IMR-90 (cell line): Measurements from ENCODE around the gene KCNJ4. TPM values are rescaled to one million over a fixed set of nuclear protein-coding genes. Genes with fewer than 3 reads are reported as not detected.

Experiments used
- ATAC-seq: fragments of 200-7000 bp; cut with Tn5 transposase; 2 replicates; pipeline ENCODE4 v1.9.1; 2020; ENCODE audit warnings: low read depth, mild to moderate bottlenecking, moderate library complexity
- BruUV-seq: library from RNA; stranded (reverse); fragments of 400-500 nt; replicated peaks from 2 replicates; lab custom pipeline; 2021; lab: Mats Ljungman, UMichigan
- CTCF ChIA-PET: fragments of 300-600 bp; formaldehyde crosslinking; extraction: SDS; loops from one replicate; lab custom pipeline; 2021; ENCODE audit warnings: antibody characterized with exemption; lab: Yijun Ruan, JAX
- POLR2A ChIA-PET: fragments of 300-600 bp; sonication (Branson Sonifier 250); formaldehyde crosslinking; loops from one replicate; lab custom pipeline; 2022; ENCODE audit warnings: antibody characterized with exemption; ENCODE audit not compliant: unreplicated experiment; lab: Charles Lee
- DNase-seq: peaks from one replicate; pipeline ENCODE4 v3.0.0; 2013
- H2AFZ ChIP-seq: replicated peaks from 2 replicates; pipeline ENCODE3; 2013; ENCODE audit warnings: low read length, mild to moderate bottlenecking; ENCODE audit not compliant: poor library complexity
- H2AK5ac ChIP-seq: 2 replicates; pipeline ENCODE4 v1.6.1; 2013; ENCODE audit warnings: low read depth, low read length, inconsistent platforms
- H2AK9ac ChIP-seq: replicated peaks from 2 replicates; pipeline ENCODE3; 2013; ENCODE audit warnings: mild to moderate bottlenecking, low read depth, low read length, moderate library complexity; ENCODE audit not compliant: poor library complexity
- H2BK120ac ChIP-seq: 2 replicates; pipeline ENCODE4 v1.6.1; 2013; ENCODE audit warnings: low read depth, low read length, inconsistent platforms
- H2BK15ac ChIP-seq: 3 replicates; pipeline ENCODE4 v1.6.1; 2013; ENCODE audit warnings: low read depth, low read length, inconsistent platforms
- H2BK20ac ChIP-seq: 2 replicates; pipeline ENCODE4 v1.6.1; 2013; ENCODE audit warnings: low read depth, mild to moderate bottlenecking, inconsistent platforms, low read length, moderate library complexity
- H2BK5ac ChIP-seq: 2 replicates; pipeline ENCODE4 v1.6.1; 2013; ENCODE audit warnings: mild to moderate bottlenecking, low read depth, low read length, inconsistent platforms; ENCODE audit not compliant: poor library complexity, severe bottlenecking
- H3K14ac ChIP-seq: replicated peaks from 2 replicates; pipeline ENCODE4 v1.6.1; 2013; ENCODE audit warnings: low read depth, low read length, inconsistent platforms
- H3K18ac ChIP-seq: 2 replicates; pipeline ENCODE4 v1.6.1; 2013; ENCODE audit warnings: low read depth, low read length, control low read depth
- H3K23ac ChIP-seq: 2 replicates; pipeline ENCODE4 v1.6.1; 2013; ENCODE audit warnings: low read depth, low read length, inconsistent platforms
- H3K27ac ChIP-seq: 2 replicates; pipeline ENCODE4 v1.5.1; 2013; ENCODE audit warnings: mild to moderate bottlenecking, control low read depth, low read length; ENCODE audit not compliant: insufficient read depth
- H3K27me3 ChIP-seq: 2 replicates; pipeline ENCODE4 v1.6.1; 2013; ENCODE audit warnings: low read length; ENCODE audit not compliant: control insufficient read depth, insufficient read depth
- H3K36me3 ChIP-seq: 2 replicates; pipeline ENCODE4 v1.6.1; 2013; ENCODE audit warnings: low read length, mixed read lengths; ENCODE audit not compliant: control insufficient read depth, insufficient read depth
- H3K4ac ChIP-seq: 2 replicates; pipeline ENCODE4 v1.6.1; 2013; ENCODE audit warnings: low read depth, low read length, inconsistent platforms
- H3K4me1 ChIP-seq: 2 replicates; pipeline ENCODE4 v1.6.1; 2013; ENCODE audit warnings: low read length, mixed read lengths; ENCODE audit not compliant: control insufficient read depth, insufficient read depth
- H3K4me2 ChIP-seq: 2 replicates; pipeline ENCODE4 v1.6.1; 2013; ENCODE audit warnings: low read depth, mild to moderate bottlenecking, control low read depth, low read length, moderate library complexity
- H3K4me3 ChIP-seq: 2 replicates; pipeline ENCODE4 v1.5.1; 2013; ENCODE audit warnings: low read depth, mild to moderate bottlenecking, control low read depth, low read length, moderate library complexity; ENCODE audit not compliant: insufficient read depth
- H3K56ac ChIP-seq: 2 replicates; pipeline ENCODE4 v1.6.1; 2013; ENCODE audit warnings: low read length, inconsistent platforms; ENCODE audit not compliant: insufficient read depth; ENCODE audit errors: extremely low read depth
- H3K79me1 ChIP-seq, 2 experiments: 2 replicates each; pipeline ENCODE4 v1.6.1; 2013; ENCODE audit warnings: low read length in 2 of 2, inconsistent platforms in 1 of 2, low read depth in 1 of 2
- H3K9ac ChIP-seq: 2 replicates; pipeline ENCODE4 v1.6.1; 2013; ENCODE audit warnings: low read depth, low read length, control low read depth
- H3K9me1 ChIP-seq: 2 replicates; pipeline ENCODE4 v1.6.1; 2013; ENCODE audit warnings: low read length, inconsistent platforms; ENCODE audit not compliant: insufficient read depth
- H3K9me3 ChIP-seq: 2 replicates; pipeline ENCODE4 v1.6.1; 2013; ENCODE audit warnings: low read length; ENCODE audit not compliant: control insufficient read depth, insufficient read depth
- H4K20me1 ChIP-seq: 2 replicates; pipeline ENCODE4 v1.6.1; 2013; ENCODE audit warnings: low read length, inconsistent platforms; ENCODE audit not compliant: insufficient read depth
- H4K5ac ChIP-seq: 2 replicates; pipeline ENCODE4 v1.6.1; 2013; ENCODE audit warnings: mild to moderate bottlenecking, low read depth, low read length, control low read depth
- H4K8ac ChIP-seq, 2 experiments: 2 replicates each; pipeline ENCODE4 v1.6.1; 2013; ENCODE audit warnings: low read depth in 2 of 2, low read length in 2 of 2, control low read depth in 1 of 2, inconsistent platforms in 1 of 2
- H4K91ac ChIP-seq: 2 replicates; pipeline ENCODE4 v1.6.1; 2013; ENCODE audit warnings: low read depth, low read length, inconsistent platforms; ENCODE audit not compliant: insufficient read depth
- BHLHE40 ChIP-seq: fragments of 150-350 bp; IDR thresholded peaks from 2 replicates; pipeline ENCODE4 v1.6.1; 2016; ENCODE audit warnings: mild to moderate bottlenecking, low read depth, low read length
- WGBS, 2 experiments: methylation state at CpG; one replicate each; pipeline versions ENCODE4 v1.1.5 to v1.1.7; 2013; ENCODE audit warnings: missing lambda C conversion rate in 2 of 2; ENCODE audit not compliant: insufficient read length in 1 of 2; ENCODE audit errors: extremely low coverage in 2 of 2; 5-methylcytosine and 5-hydroxymethylcytosine counted together
- dilution Hi-C: fragments of 300-500 bp; cut with HindIII; formaldehyde crosslinking; loops from one replicate; pipeline ENCODE4 v1.14.3; 2018; ENCODE audit warnings: low sequenced_read_pairs; ENCODE audit not compliant: unreplicated experiment
- in situ Hi-C: fragments of 300-500 bp; cut with MboI; formaldehyde crosslinking; loops from 3 replicates; pipeline ENCODE4 v1.14.3; 2019; ENCODE audit warnings: low sequenced_read_pairs, inconsistent platforms, mixed read lengths
- intact Hi-C: fragments of 100-400 bp; cut with micrococcal nuclease; formaldehyde crosslinking; loops from 2 replicates; pipeline ENCODE4 v1.10.0; 2022
- polyA plus RNA-seq, 3 experiments: library from polyadenylated mRNA; depleted of rRNA; stranded (reverse); fragments of >200 nt; gene quantifications; 2 replicates each; pipeline ENCODE4 v1.2.3, GENCODE V29; 2012; ENCODE audit warnings: low replicate concordance in 1 of 3
- total RNA-seq: library from RNA; depleted of rRNA; stranded (reverse); fragments of >200 nt; gene quantifications from 2 replicates; pipeline ENCODE4 v1.2.3, GENCODE V29; 2012
- TF ChIP-seq, protein P1 (sequence below): fragments of 150-350 bp; IDR thresholded peaks from 2 replicates; pipeline ENCODE4 v1.6.1; 2017; ENCODE audit warnings: mild to moderate bottlenecking, antibody characterized with exemption, low read length, low read depth
- TF ChIP-seq, protein P2 (sequence below): fragments of 150-350 bp; IDR thresholded peaks from 2 replicates; pipeline ENCODE4 v1.6.1; 2016; ENCODE audit warnings: low read depth, mild to moderate bottlenecking, low read length, moderate library complexity, borderline replicate concordance

KCNJ4 gene
- total and polyA plus RNA-seq, 2 of the 4 experiments (the other 2 are of a cell fraction) = not detected

DNA sequence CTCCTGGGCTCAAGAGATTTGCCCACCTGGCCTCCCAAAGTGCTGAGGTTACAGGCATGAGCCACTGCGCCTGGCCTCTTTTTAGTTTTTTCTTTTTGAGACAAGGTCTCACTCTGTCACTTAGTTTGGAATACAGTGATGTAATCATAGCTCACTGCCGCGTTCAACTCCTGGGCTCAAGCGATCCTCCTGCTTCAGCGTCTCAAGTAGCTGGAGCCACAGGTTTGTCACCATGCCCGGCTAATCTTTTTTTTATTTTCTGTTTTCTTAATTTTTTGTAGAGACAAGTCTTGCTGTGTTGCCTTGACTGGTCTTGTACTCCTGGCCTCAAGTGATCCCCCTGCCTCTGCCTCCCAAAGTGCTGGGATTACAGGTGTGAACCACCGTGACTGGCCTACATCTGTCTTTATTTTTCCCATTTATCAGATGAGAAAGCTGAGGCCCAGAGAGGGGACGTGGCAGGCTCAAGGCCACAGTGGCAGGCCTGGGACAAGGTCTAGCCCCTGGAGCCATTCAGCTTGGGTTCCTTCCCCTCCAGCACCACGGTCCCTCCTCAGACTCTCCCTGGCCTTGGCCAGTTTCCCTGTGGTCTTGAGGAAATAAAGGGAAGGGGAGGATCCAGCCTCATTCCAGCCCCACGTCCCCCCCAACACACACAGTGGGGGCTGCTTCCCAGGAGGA, 10.1 kb upstream of the KCNJ4 start:
- Histone ChIP-seq H3K36me3 (peaks cover under 1% of the 10 kb centered on the region; the same call in 1 of the 2 replicates), H3K56ac (no peak overlapping the region), H2BK15ac (no peak overlapping the region), H4K20me1 (peaks cover 5% of the 10 kb centered on the region), H2BK5ac (no peak overlapping the region), H2AK9ac (no peak overlapping the region), H2BK120ac (no peak overlapping the region), H3K9me3 (no peaks in the 10 kb centered on the region), H3K27me3 (peaks cover 19% of the 10 kb centered on the region), H3K79me1 (peaks cover 0 to 28% of the 10 kb centered on the region in 2 experiments; a peak in 3 of 4 replicates), H3K4me2 (no peak overlapping the region), H4K91ac (no peak overlapping the region), H3K9ac (no peak overlapping the region), H3K23ac (no peak overlapping the region), H2AFZ (peak overlapping the region; percentile 35), H3K18ac (no peak overlapping the region), H3K14ac (no peak overlapping the region), H3K4ac (no peak overlapping the region), H3K4me3 (no peak overlapping the region), H3K4me1 (peaks cover 13% of the 10 kb centered on the region), H2BK20ac (no peak overlapping the region), H4K5ac (no peak overlapping the region), H4K8ac (no peak overlapping the region), H3K27ac (no peak overlapping the region), H2AK5ac (0 out of 2 replicates have a peak overlapping the region, but pooled peaks have one; percentile 1), H3K9me1 (peaks cover 8% of the 10 kb centered on the region)
- dilution Hi-C loops = no loop called here
- intact Hi-C loops = no loop called here
- 100% methylated on average over 1 of the region's 10 CpGs; no CpG with 5 or more reads in 1 of the 2 experiments for WGBS, 2 experiments
- in situ Hi-C loops = no loop called here
- ChIA-PET CTCF (no interaction called here), POLR2A (no interaction called here)
- TF ChIP-seq, protein P1, sequence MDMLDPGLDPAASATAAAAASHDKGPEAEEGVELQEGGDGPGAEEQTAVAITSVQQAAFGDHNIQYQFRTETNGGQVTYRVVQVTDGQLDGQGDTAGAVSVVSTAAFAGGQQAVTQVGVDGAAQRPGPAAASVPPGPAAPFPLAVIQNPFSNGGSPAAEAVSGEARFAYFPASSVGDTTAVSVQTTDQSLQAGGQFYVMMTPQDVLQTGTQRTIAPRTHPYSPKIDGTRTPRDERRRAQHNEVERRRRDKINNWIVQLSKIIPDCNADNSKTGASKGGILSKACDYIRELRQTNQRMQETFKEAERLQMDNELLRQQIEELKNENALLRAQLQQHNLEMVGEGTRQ = no peak
- TF ChIP-seq, protein P2, sequence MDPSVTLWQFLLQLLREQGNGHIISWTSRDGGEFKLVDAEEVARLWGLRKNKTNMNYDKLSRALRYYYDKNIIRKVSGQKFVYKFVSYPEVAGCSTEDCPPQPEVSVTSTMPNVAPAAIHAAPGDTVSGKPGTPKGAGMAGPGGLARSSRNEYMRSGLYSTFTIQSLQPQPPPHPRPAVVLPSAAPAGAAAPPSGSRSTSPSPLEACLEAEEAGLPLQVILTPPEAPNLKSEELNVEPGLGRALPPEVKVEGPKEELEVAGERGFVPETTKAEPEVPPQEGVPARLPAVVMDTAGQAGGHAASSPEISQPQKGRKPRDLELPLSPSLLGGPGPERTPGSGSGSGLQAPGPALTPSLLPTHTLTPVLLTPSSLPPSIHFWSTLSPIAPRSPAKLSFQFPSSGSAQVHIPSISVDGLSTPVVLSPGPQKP = no peak
- no peak for TF ChIP-seq BHLHE40
- ATAC-seq = no peak
- no TSS peak for BruUV-seq
- DNase-seq = no peak
